Right lobe of liver (tissue), 6 donors: ENCODE measurements around the gene RPP25. TPM values are rescaled to one million over a fixed set of nuclear protein-coding genes. Genes with fewer than 3 reads are reported as not detected.

Source experiments
- ATAC-seq, 4 donors: fragments of 200-7000 bp; cut with Tn5 transposase; one replicate each; pipeline ENCODE4 v1.9.1; 2020; ENCODE audit warnings: mild to moderate bottlenecking in 4 of 4, moderate library complexity in 4 of 4
- DNase-seq, 3 donors: peaks; one replicate each; pipeline ENCODE4 v3.0.0-alpha.2; 2020
- H3K27ac ChIP-seq, 3 donors: fragments of 200-600 bp; one replicate each; pipeline ENCODE4 v1.8.0; 2022
- H3K27me3 ChIP-seq, 2 donors: fragments of 200-600 bp; one replicate each; pipeline ENCODE4 v1.8.0; 2022
- H3K36me3 ChIP-seq, 4 donors: fragments of 200-600 bp; sonication (generic) in 1 of 4; one replicate each; pipeline versions ENCODE4 v1.5.1 to v1.8.0; 2017 to 2022; ENCODE audit warnings: control low read depth in 1 of 4
- H3K4me1 ChIP-seq, 4 donors: fragments of 200-600 bp; sonication (generic) in 1 of 4; one replicate each; pipeline versions ENCODE4 v1.5.1 to v1.8.0; 2017 to 2022; ENCODE audit warnings: control low read depth in 1 of 4
- H3K4me3 ChIP-seq, 3 donors: fragments of 200-600 bp; one replicate each; pipeline ENCODE4 v1.8.0; 2022
- H3K9me3 ChIP-seq, 4 donors: fragments of 200-600 bp; sonication (generic) in 1 of 4; one replicate each; pipeline versions ENCODE4 v1.5.1 to v1.8.0; 2017 to 2022; ENCODE audit warnings: control low read depth in 1 of 4
- CTCF ChIP-seq, 4 donors: fragments of 200-600 bp in 3 of 4; fragments of 450-650 bp in 1 of 4; IDR thresholded peaks; one replicate each; pipeline versions ENCODE4 v1.5.1 to v1.8.0; 2016 to 2022; ENCODE audit warnings: antibody characterized with exemption in 4 of 4, mild to moderate bottlenecking in 2 of 4
- POLR2A ChIP-seq: fragments of 450-650 bp; IDR thresholded peaks from one replicate; pipeline ENCODE4 v1.6.1; 2017; ENCODE audit warnings: antibody characterized with exemption, mild to moderate bottlenecking
- WGBS: methylation state at CpG from one replicate; pipeline ENCODE4 v1.1.6; 2018; ENCODE audit warnings: low coverage, low lambda C conversion rate; ENCODE audit not compliant: insufficient coverage; ENCODE audit errors: missing lambda C conversion rate; 5-methylcytosine and 5-hydroxymethylcytosine counted together
- intact Hi-C, 2 donors: fragments of 100-400 bp; cut with DNase I; formaldehyde crosslinking; loops; one replicate each; pipeline versions ENCODE4 v1.11.2 to v1.14.1; 2022
- total RNA-seq, 6 experiments: library from RNA; depleted of rRNA in 2 of 6; stranded (reverse); fragments of >200 nt in 2 of 6; fragmentation: NEBNext Ultra II Directional in 3 of 6; extraction: Animal tissue kit (Norgen Biotek cat#: 25700) in 3 of 6; gene quantifications; one replicate each; pipeline versions ENCODE4 v1.1.0 to v1.2.4, GENCODE V29; 2016 to 2023
- donor health status: DM: no; HTN: yes; CAD: no.
- donor health status: DM: no; HTN: no; CAD: no.
- donor health status: DM: no; HTN: no; CAD: no.
- donor health status: DM: no; HTN: yes; CAD: no.
- donor health status: DM: no; HTN: yes; CAD: no.

The RPP25 gene
- total RNA-seq, 6 experiments from 2014 or later, result 1.5 to 8.5 (median 2.4) TPM

GRCh38 chr15:74963213-74963612 is 6.6 kb upstream of the RPP25 start:
- Histone ChIP-seq H3K4me3 (no peak overlapping the region), H3K27me3 (peaks cover 0 to 6% of the 10 kb centered on the region in 2 donors), H3K36me3 (no peaks in the 10 kb centered on the region), H3K4me1 (no peaks in the 10 kb centered on the region), H3K27ac (no peak overlapping the region), H3K9me3 (no peaks in the 10 kb centered on the region)
- intact Hi-C loops, result no loop called here
- TF ChIP-seq POLR2A, result no peak
- TF ChIP-seq CTCF (IDR thresholded peaks at IDR 0.05), result no peak
- no peak for ATAC-seq
- no peak for DNase-seq
- 59% methylated on average over 3 of the region's 4 CpGs for WGBS

- DNase-seq, result no peak
- no peak for TF ChIP-seq CTCF (IDR thresholded peaks at IDR 0.05)
- no peak for TF ChIP-seq POLR2A
- peaks cover 0 to 4% (median 0%) of the 10 kb centered on the region in 4 donors for H3K4me1 ChIP-seq
- H3K27ac ChIP-seq, result no peak overlapping the region
- no peak overlapping the region for H3K4me3 ChIP-seq
- no peak for ATAC-seq
- H3K9me3 ChIP-seq, result no peaks in the 10 kb centered on the region
- intact Hi-C loops, result no loop called here
- peaks cover 0 to 6% of the 10 kb centered on the region in 2 donors for H3K27me3 ChIP-seq
- no peaks in the 10 kb centered on the region for H3K36me3 ChIP-seq
- WGBS, result 55% methylated on average over 2 of the region's 2 CpGs
These were observed 6.1 kb upstream of the RPP25 start for GRCh38 chr15:74962671-74963070.

- WGBS, result 76% methylated on average over 7 of the region's 8 CpGs
- no peak for ATAC-seq
These were observed 5.6 kb upstream of the RPP25 start for GRCh38 chr15:74962219-74962618.

GRCh38 chr15:74961616-74962015 is 5.0 kb upstream of the RPP25 start:
- Histone ChIP-seq H3K4me1 (peaks cover 0 to 11% (median 0%) of the 10 kb centered on the region in 4 donors), H3K36me3 (no peaks in the 10 kb centered on the region), H3K4me3 (no peak overlapping the region), H3K27me3 (peaks cover 0 to 6% of the 10 kb centered on the region in 2 donors), H3K9me3 (no peaks in the 10 kb centered on the region), H3K27ac (no peak overlapping the region)
- intact Hi-C loops, result no loop called here
- no peak for DNase-seq
- no peak for TF ChIP-seq CTCF (IDR thresholded peaks at IDR 0.05)
- TF ChIP-seq POLR2A, result no peak
- ATAC-seq, result no peak
- 70% methylated on average over 5 of the region's 5 CpGs for WGBS

More at GRCh38 chr15:74962219-74962618, 5.6 kb upstream of the RPP25 start:
- Histone ChIP-seq H3K4me3 (no peak overlapping the region), H3K36me3 (no peaks in the 10 kb centered on the region), H3K27me3 (peaks cover 0 to 6% of the 10 kb centered on the region in 2 donors), H3K9me3 (no peaks in the 10 kb centered on the region), H3K27ac (no peak overlapping the region), H3K4me1 (peaks cover 0 to 9% (median 0%) of the 10 kb centered on the region in 4 donors)
- intact Hi-C loops, result no loop called here
- TF ChIP-seq POLR2A (no peak), CTCF (IDR thresholded peaks at IDR 0.05) (no peak)
- DNase-seq, result no peak
